Mucosa of stomach (tissue), 1 donor: ENCODE measurements around the gene SPECC1.

ENCODE experiments used
- H3K27me3 ChIP-seq: one replicate; pipeline ENCODE4 v1.7.0; 2013; ENCODE audit warnings: mild to moderate bottlenecking, low read length; ENCODE audit not compliant: control insufficient read depth, insufficient read depth
- H3K36me3 ChIP-seq: one replicate; pipeline ENCODE4 v1.7.0; 2013; ENCODE audit warnings: low read length; ENCODE audit not compliant: control insufficient read depth, insufficient read depth
- H3K4me1 ChIP-seq: one replicate; pipeline ENCODE4 v1.7.0; 2013; ENCODE audit warnings: mild to moderate bottlenecking, low read length; ENCODE audit not compliant: control insufficient read depth, insufficient read depth
- H3K4me3 ChIP-seq: one replicate; pipeline ENCODE4 v1.7.0; 2013; ENCODE audit warnings: low read length
- H3K9ac ChIP-seq: one replicate; pipeline ENCODE4 v1.7.0; 2013; ENCODE audit warnings: mild to moderate bottlenecking, low read length, moderate library complexity
- H3K9me3 ChIP-seq: one replicate; pipeline ENCODE4 v1.7.0; 2013; ENCODE audit warnings: mild to moderate bottlenecking, low read length, moderate library complexity; ENCODE audit not compliant: control insufficient read depth
- donor health status: Pancreatic carcinoma.

Gene SPECC1

DNA sequence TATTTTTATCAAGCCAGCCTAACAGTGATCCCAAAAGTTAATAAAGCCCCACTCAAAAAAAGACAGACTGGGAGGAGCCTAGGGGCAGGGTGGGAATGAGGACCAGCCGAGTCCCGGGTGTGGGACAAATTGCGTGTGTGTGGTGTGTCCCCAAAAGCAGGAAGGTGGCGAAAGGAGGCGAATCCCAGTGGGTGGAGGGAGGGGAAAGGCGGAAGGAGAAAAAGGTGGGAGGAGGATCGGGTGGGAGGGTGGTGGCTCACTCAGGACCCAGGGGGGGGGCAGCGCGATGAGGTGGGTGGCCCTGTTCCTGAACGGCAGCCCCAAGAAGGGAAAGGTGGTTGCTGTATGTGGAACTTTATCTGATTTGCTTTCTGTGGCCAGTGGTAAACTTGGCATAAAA, 102.4 kb downstream of the SPECC1 start:
- H3K9me3 ChIP-seq: no peaks in the 10 kb centered on the region
- no peak overlapping the region for H3K9ac ChIP-seq
- H3K4me3 ChIP-seq: no peak overlapping the region
- H3K4me1 ChIP-seq: no peaks in the 10 kb centered on the region
- no peaks in the 10 kb centered on the region for H3K27me3 ChIP-seq
- no peaks in the 10 kb centered on the region for H3K36me3 ChIP-seq

- Histone ChIP-seq H3K36me3 (no peaks in the 10 kb centered on the region), H3K9me3 (no peaks in the 10 kb centered on the region), H3K9ac (no peak overlapping the region), H3K4me1 (no peaks in the 10 kb centered on the region), H3K27me3 (no peaks in the 10 kb centered on the region), H3K4me3 (no peak overlapping the region)
These were observed 105.3 kb downstream of the SPECC1 start for GRCh38 chr17:20114466-20114865.

DNA sequence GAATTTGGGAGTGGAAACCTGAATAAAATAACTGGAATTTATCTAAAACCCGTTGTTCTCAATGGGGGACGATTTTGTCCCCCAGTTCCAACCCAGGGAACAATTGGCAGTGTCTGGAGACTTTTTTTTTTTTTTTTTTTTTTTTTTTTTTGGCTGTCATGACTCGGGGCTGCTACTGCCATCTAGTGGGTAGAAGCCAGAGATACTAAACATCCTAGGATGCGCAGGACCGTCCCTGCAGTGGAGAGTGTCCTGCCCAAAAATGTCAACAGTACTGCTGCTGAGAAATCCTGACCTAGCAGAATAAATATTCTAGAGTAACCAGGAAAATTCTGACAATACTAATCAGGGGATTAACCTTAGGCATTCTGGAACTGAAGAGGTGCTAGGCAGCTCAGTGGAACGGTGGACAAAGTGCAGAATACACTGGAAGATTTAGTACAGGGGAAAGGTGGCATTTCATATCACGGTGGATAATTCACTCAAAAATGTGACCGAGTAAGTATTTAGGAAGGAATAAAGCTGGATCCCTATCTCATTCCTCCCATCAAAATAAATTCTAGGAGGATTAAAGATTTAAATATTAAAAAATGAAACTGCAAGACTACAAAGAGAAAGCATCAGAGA, 107.6 kb downstream of the SPECC1 start:
- H3K36me3 ChIP-seq: no peaks in the 10 kb centered on the region
- H3K4me1 ChIP-seq: no peaks in the 10 kb centered on the region
- no peaks in the 10 kb centered on the region for H3K9me3 ChIP-seq
- no peak overlapping the region for H3K9ac ChIP-seq
- no peaks in the 10 kb centered on the region for H3K27me3 ChIP-seq
- no peak overlapping the region for H3K4me3 ChIP-seq

- Histone ChIP-seq H3K4me3 (no peak overlapping the region), H3K27me3 (no peaks in the 10 kb centered on the region), H3K4me1 (no peaks in the 10 kb centered on the region), H3K36me3 (no peaks in the 10 kb centered on the region), H3K9me3 (no peaks in the 10 kb centered on the region), H3K9ac (no peak overlapping the region)
These were observed 109.1 kb downstream of the SPECC1 start for GRCh38 chr17:20118280-20118679.

GRCh38 chr17:20120836-20121235, 111.7 kb downstream of the SPECC1 start:
- Histone ChIP-seq H3K9ac (no peak overlapping the region), H3K4me1 (no peaks in the 10 kb centered on the region), H3K36me3 (no peaks in the 10 kb centered on the region), H3K9me3 (no peaks in the 10 kb centered on the region), H3K4me3 (no peak overlapping the region), H3K27me3 (no peaks in the 10 kb centered on the region)

DNA sequence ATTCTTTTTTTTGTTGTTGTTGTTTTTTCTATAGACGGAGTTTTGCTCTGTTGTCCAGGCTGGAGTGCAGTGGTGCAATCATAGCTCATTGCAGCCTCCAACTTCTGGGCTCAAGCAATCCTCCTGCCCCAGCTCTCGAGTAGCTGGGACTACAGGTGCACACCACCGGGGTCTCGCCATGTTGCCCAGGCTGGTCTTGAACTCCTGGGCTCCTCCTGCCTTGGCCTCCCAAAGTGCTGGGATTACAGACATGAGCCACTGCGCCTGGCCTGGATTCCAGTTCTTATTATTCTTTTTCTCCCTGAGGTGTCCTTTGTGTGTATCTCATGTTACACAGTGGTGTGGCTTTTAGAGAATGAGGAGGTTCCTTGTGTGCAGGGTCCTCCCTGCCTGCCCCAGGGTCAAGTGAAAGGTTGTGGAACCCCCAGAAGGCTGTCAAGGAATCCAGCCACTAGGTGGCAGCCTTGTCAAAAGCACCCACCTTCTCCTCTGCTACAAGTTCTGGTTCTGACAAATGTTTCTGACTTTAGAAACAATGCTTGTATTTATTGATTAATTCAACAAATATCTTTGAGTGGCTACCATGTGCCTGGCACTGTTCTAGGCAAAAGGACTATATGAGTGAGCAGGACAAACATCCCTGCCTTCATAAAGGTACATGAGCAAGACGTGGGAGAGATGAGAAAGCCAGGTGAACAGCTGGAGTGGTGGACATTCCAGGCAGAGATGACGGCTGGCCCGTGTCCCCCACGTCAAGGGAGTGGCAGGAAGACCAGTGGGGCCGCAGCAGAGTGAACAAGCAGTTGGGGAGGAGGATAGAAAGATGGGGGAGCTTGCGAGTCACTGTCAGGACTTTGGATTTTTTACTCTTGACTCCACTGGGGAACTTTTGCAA, 112.4 kb downstream of the SPECC1 start:
- Histone ChIP-seq H3K27me3 (no peaks in the 10 kb centered on the region), H3K9ac (no peak overlapping the region), H3K4me3 (no peak overlapping the region), H3K36me3 (no peaks in the 10 kb centered on the region), H3K4me1 (no peaks in the 10 kb centered on the region), H3K9me3 (no peaks in the 10 kb centered on the region)

DNA sequence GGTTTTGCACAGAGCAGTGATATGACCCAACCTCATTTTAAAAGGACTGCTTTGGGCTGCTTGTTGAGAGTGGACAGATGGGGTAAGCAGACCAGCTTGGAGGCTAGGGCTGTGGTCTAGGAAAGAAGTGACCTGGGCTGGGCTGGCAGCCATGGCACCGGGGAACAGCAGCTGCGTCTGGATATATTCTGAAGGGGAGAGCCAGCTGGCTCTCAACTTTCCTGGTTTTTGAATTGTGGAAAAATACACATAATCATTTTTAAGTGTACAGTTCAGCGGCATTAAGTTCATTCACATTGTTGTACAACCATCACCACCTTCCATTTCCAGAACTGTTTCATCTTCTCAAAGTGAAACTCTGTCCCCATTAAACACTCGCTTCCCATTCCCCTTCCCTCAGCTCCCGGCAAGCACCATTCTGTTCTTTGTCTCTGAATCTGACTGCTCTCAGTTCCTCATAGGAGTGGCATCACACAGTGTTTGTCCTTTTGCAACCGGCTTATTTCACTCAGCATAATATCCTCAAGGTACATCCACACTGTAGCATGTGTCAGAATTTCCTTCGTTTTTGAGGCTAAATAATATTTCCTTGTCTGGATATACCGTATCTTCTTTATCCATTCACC, 113.2 kb downstream of the SPECC1 start:
- Histone ChIP-seq H3K27me3 (no peaks in the 10 kb centered on the region), H3K9ac (no peak overlapping the region), H3K4me3 (no peak overlapping the region), H3K9me3 (no peaks in the 10 kb centered on the region), H3K4me1 (no peaks in the 10 kb centered on the region), H3K36me3 (no peaks in the 10 kb centered on the region)

DNA sequence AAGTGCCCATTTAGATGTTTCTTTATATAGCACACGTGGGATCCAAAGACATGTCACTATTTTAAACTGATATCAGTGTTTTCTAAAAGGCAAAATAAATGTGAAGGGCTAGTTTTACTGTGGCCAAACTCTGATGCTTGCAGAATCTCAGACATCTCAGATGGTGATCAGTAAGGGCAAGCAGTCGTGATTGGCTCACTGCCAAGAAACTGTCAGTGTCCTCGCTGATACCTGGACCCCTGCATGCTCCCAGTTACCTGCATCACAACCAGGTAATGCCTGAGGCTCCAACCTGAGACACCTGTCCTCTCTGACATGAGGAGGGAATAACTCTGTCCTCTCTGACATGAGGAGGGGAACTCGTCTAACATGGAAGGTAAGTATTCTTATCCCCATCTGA, 114.0 kb downstream of the SPECC1 start:
- no peaks in the 10 kb centered on the region for H3K9me3 ChIP-seq
- no peaks in the 10 kb centered on the region for H3K36me3 ChIP-seq
- H3K4me1 ChIP-seq: no peaks in the 10 kb centered on the region
- no peaks in the 10 kb centered on the region for H3K27me3 ChIP-seq
- H3K9ac ChIP-seq: no peak overlapping the region
- H3K4me3 ChIP-seq: no peak overlapping the region

DNA sequence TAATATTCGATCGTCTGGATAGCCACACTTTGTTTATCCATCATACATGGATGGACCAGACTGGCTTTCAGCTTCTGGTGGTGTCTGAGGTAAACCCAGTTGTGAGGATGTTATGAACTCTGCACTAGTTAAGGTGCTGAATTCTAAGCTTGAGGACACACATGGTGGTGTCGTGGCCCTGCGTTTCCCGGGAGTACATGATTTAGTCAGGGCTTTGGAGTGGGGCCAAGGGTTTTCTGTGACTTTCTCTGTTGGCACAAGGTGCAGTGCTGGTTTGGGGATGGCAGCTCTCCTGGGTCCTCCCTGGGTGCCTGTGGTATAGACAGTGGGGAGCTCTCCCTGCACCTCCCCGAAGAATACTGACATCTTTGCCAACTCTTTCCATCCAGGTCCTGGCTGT, 116.6 kb downstream of the SPECC1 start:
- no peaks in the 10 kb centered on the region for H3K4me1 ChIP-seq
- H3K9ac ChIP-seq: no peak overlapping the region
- no peaks in the 10 kb centered on the region for H3K27me3 ChIP-seq
- H3K4me3 ChIP-seq: no peak overlapping the region
- H3K9me3 ChIP-seq: no peaks in the 10 kb centered on the region
- H3K36me3 ChIP-seq: no peaks in the 10 kb centered on the region

GRCh38 chr17:20127360-20128035, 118.3 kb downstream of the SPECC1 start:
- H3K36me3 ChIP-seq: no peaks in the 10 kb centered on the region
- no peaks in the 10 kb centered on the region for H3K27me3 ChIP-seq
- no peak overlapping the region for H3K4me3 ChIP-seq
- no peaks in the 10 kb centered on the region for H3K9me3 ChIP-seq
- H3K4me1 ChIP-seq: no peaks in the 10 kb centered on the region
- H3K9ac ChIP-seq: no peak overlapping the region

- Histone ChIP-seq H3K4me3 (no peak overlapping the region), H3K4me1 (no peaks in the 10 kb centered on the region), H3K9ac (no peak overlapping the region)
These were observed 119.0 kb downstream of the SPECC1 start for GRCh38 chr17:20128036-20128667.

More at GRCh38 chr17:20128036-20128667, 119.0 kb downstream of the SPECC1 start:
- no peaks in the 10 kb centered on the region for H3K9me3 ChIP-seq
- H3K27me3 ChIP-seq: no peaks in the 10 kb centered on the region
- H3K36me3 ChIP-seq: no peaks in the 10 kb centered on the region
